GM12878 (cell line): Measurements from ENCODE around the gene LIN7A. TPM values are rescaled to one million over a fixed set of nuclear protein-coding genes. Genes with fewer than 3 reads are reported as not detected.

Experiments
- ATAC-seq: fragments of 200-7000 bp; cut with Tn5 transposase; 3 replicates; pipeline ENCODE4 v1.9.1; 2020; ENCODE audit warnings: mild to moderate bottlenecking, moderate library complexity
- BruUV-seq: library from RNA; stranded (reverse); fragments of 400-500 nt; replicated peaks from 2 replicates; lab custom pipeline; 2021; lab: Mats Ljungman, UMichigan
- CTCF ChIA-PET: fragments of 300-600 bp; sonication (Branson Sonifier 250); formaldehyde crosslinking; extraction: SDS; loops from one replicate; lab custom pipeline; 2021; ENCODE audit warnings: inconsistent platforms; lab: Yijun Ruan, JAX
- POLR2A ChIA-PET: fragments of 350-600 bp; formaldehyde crosslinking; extraction: SDS; loops from one replicate; lab custom pipeline; 2021; ENCODE audit warnings: inconsistent platforms; lab: Charles Lee
- RAD21 ChIA-PET: fragments of 300-600 bp; sonication (Branson Sonifier 250); formaldehyde crosslinking; loops from one replicate; lab custom pipeline; 2023; ENCODE audit warnings: antibody characterized with exemption; ENCODE audit not compliant: unreplicated experiment; lab: Charles Lee
- SMC1A ChIA-PET: fragments of 300-600 bp; sonication (Branson Sonifier 250); formaldehyde crosslinking; loops from one replicate; lab custom pipeline; 2023; ENCODE audit not compliant: unreplicated experiment, uncharacterized antibody; lab: Charles Lee
- DNase-seq: peaks from one replicate; pipeline ENCODE4 v3.0.0-alpha.2; 2011; ENCODE audit warnings: low read depth, low spot score
- FAIRE-seq: peaks from 3 replicates; lab custom pipeline; 2011; peaks lifted over from hg19 to GRCh38; lab: Jason Lieb, UNC
- H2AFZ ChIP-seq: 2 replicates; pipeline ENCODE4 v1.6.0; 2011; ENCODE audit warnings: low read depth, low read length, control low read depth; ENCODE audit not compliant: control insufficient read depth
- H3K27ac ChIP-seq: 2 replicates; pipeline ENCODE4 v1.5.1; 2011; ENCODE audit warnings: control low read depth; ENCODE audit not compliant: control insufficient read depth, insufficient read depth
- H3K27me3 ChIP-seq, 2 experiments: replicated peaks in 1 of 2; 2 replicates each; pipeline versions ENCODE4 v1.6.0 to v1.6.1; 2011; ENCODE audit warnings: low read length in 1 of 2; ENCODE audit not compliant: control insufficient read depth in 2 of 2, insufficient read depth in 2 of 2
- H3K36me3 ChIP-seq, 2 experiments: 2 replicates each; pipeline ENCODE4 v1.5.1; 2011; ENCODE audit warnings: low read length in 1 of 2; ENCODE audit not compliant: control insufficient read depth in 2 of 2, insufficient read depth in 2 of 2
- H3K4me1 ChIP-seq: 2 replicates; pipeline ENCODE4 v1.6.1; 2011; ENCODE audit warnings: mild to moderate bottlenecking, low read length, moderate library complexity, mixed read lengths; ENCODE audit not compliant: control insufficient read depth, insufficient read depth
- H3K4me2 ChIP-seq: 2 replicates; pipeline ENCODE4 v1.6.0; 2011; ENCODE audit warnings: control low read depth; ENCODE audit not compliant: control insufficient read depth, insufficient read depth
- H3K4me3 ChIP-seq: fragments of 200-600 bp; sonication (generic); 2 replicates; pipeline ENCODE4 v1.5.1; 2016
- H3K79me2 ChIP-seq: 2 replicates; pipeline ENCODE4 v1.6.0; 2011; ENCODE audit warnings: low read length; ENCODE audit not compliant: control insufficient read depth, insufficient read depth
- H3K9ac ChIP-seq: 2 replicates; pipeline ENCODE4 v1.8.0; 2011; ENCODE audit warnings: low read length, control low read depth, mixed read lengths; ENCODE audit not compliant: control insufficient read depth, insufficient read depth
- H3K9me3 ChIP-seq: replicated peaks from 3 replicates; pipeline ENCODE4 v1.5.1; 2011; ENCODE audit warnings: mild to moderate bottlenecking, low read length; ENCODE audit not compliant: control insufficient read depth, insufficient read depth
- H4K20me1 ChIP-seq: 2 replicates; pipeline ENCODE4 v1.6.0; 2011; ENCODE audit not compliant: control insufficient read depth, insufficient read depth
- CHD1 ChIP-seq: IDR thresholded peaks from 2 replicates; pipeline ENCODE4 v1.6.1; 2012; ENCODE audit warnings: low read depth, low read length, improper control_type of control experiment
- EP300 ChIP-seq, 2 experiments: fragments of 150-350 bp in 1 of 2; IDR thresholded peaks; 2 replicates each; pipeline ENCODE4 v1.6.1; 2011 to 2012; ENCODE audit warnings: low read depth in 2 of 2, low read length in 2 of 2, borderline replicate concordance in 1 of 2, improper control_type of control experiment in 1 of 2, inconsistent platforms in 1 of 2; ENCODE audit not compliant: control insufficient read depth in 1 of 2
- FOXK2 ChIP-seq: fragments of 450-650 bp; IDR thresholded peaks from 2 replicates; pipeline ENCODE4 v1.6.1; 2017; ENCODE audit warnings: mild to moderate bottlenecking, moderate library complexity
- MEF2A ChIP-seq: IDR thresholded peaks from 2 replicates; pipeline ENCODE4 v1.6.1; 2011; ENCODE audit warnings: low read depth, mild to moderate bottlenecking, low read length, moderate library complexity; ENCODE audit not compliant: insufficient read depth
- MTA3 ChIP-seq: IDR thresholded peaks from 2 replicates; pipeline ENCODE4 v1.6.1; 2012; ENCODE audit warnings: low read length, inconsistent platforms, borderline replicate concordance
- MYC ChIP-seq: IDR thresholded peaks from 2 replicates; pipeline ENCODE4 v1.6.1; 2011; ENCODE audit warnings: mild to moderate bottlenecking, low read length, moderate library complexity, inconsistent platforms; ENCODE audit not compliant: insufficient read depth, insufficient replicate concordance, insufficient read length, severe bottlenecking
- NRF1 ChIP-seq: conservative IDR thresholded peaks from 2 replicates; pipeline ENCODE4 v1.6.1; 2011; ENCODE audit warnings: mild to moderate bottlenecking, low read depth, low read length, improper control_type of control experiment
- SIX5 ChIP-seq: IDR thresholded peaks from 2 replicates; pipeline ENCODE4 v1.6.1; 2011; ENCODE audit warnings: mild to moderate bottlenecking, low read depth, low read length, moderate library complexity; ENCODE audit not compliant: severe bottlenecking
- SMAD1 ChIP-seq: fragments of 450-650 bp; IDR thresholded peaks from 2 replicates; pipeline ENCODE4 v1.6.1; 2018; ENCODE audit warnings: mild to moderate bottlenecking, low read depth; ENCODE audit not compliant: partially characterized antibody
- SPI1 ChIP-seq: IDR thresholded peaks from 2 replicates; pipeline ENCODE4 v1.6.1; 2011; ENCODE audit warnings: low read depth, mild to moderate bottlenecking, low read length, moderate library complexity, borderline replicate concordance; ENCODE audit not compliant: insufficient read depth
- SREBF1 ChIP-seq: IDR thresholded peaks from 2 replicates; pipeline ENCODE4 v1.6.1; 2012; ENCODE audit warnings: mild to moderate bottlenecking, low read length
- SREBF2 ChIP-seq: IDR thresholded peaks from 2 replicates; pipeline ENCODE4 v1.6.1; 2012; ENCODE audit warnings: mild to moderate bottlenecking, low read length
- TAF1 ChIP-seq: IDR thresholded peaks from 2 replicates; pipeline ENCODE4 v1.6.1; 2011; ENCODE audit warnings: mild to moderate bottlenecking, low read depth, low read length, borderline replicate concordance
- TCF7 ChIP-seq: IDR thresholded peaks from 2 replicates; pipeline ENCODE4 v1.6.1; 2014; ENCODE audit warnings: antibody characterized with exemption, borderline replicate concordance
- WGBS: methylation state at CpG from one replicate; pipeline ENCODE4 v1.1.6; 2016; ENCODE audit warnings: low lambda C conversion rate; ENCODE audit not compliant: insufficient replicate concordance, insufficient coverage; ENCODE audit errors: missing lambda C conversion rate; 5-methylcytosine and 5-hydroxymethylcytosine counted together
- in situ Hi-C: fragments of 300-500 bp; cut with MboI; formaldehyde crosslinking; loops from 9 replicates; pipeline ENCODE4 v1.14.3; 2018; ENCODE audit warnings: mixed read lengths
- intact Hi-C: fragments of 100-400 bp; cut with micrococcal nuclease; formaldehyde crosslinking; loops from one replicate; pipeline ENCODE4 v1.14.2; 2022; ENCODE audit not compliant: unreplicated experiment
- polyA plus RNA-seq, 11 experiments: library from polyadenylated mRNA; depleted of rRNA in 4 of 11; unstranded in 6 of 11; stranded (reverse) in 5 of 11; fragments of >200 nt; fragmentation: Nextera tagmentation in 4 of 11; fragmentation: Illumina TruSeq in 1 of 11; extraction: Ambion mirVana in 4 of 11; extraction: Trizol in 1 of 11; gene quantifications; 1 replicate in 1 of 11; 2 replicates in 10 of 11; pipeline versions ENCODE4 v1.2.1 to v1.2.3, GENCODE V29; 2011 to 2016; ENCODE audit warnings: inconsistent platforms in 2 of 11, missing spikeins in 2 of 11, low read depth in 1 of 11
- total RNA-seq, 4 experiments: library from RNA; depleted of rRNA in 3 of 4; stranded (reverse); fragments of >200 nt in 3 of 4; fragmentation: Illumina TruSeq in 1 of 4; extraction: Trizol in 1 of 4; gene quantifications; 2 replicates each; pipeline versions ENCODE4 v1.2.1 to v1.2.3, GENCODE V29; 2013 to 2021
- TF ChIP-seq, protein P1 (sequence below): fragments of 450-650 bp; IDR thresholded peaks from 2 replicates; pipeline ENCODE4 v1.6.1; 2014; ENCODE audit warnings: mild to moderate bottlenecking
- TF ChIP-seq, protein P2 (sequence below): IDR thresholded peaks from 2 replicates; pipeline ENCODE4 v1.6.1; 2012; ENCODE audit warnings: low read length, inconsistent platforms
- TF ChIP-seq, protein P3 (sequence below): IDR thresholded peaks from 2 replicates; pipeline ENCODE4 v1.6.1; 2011; ENCODE audit warnings: borderline replicate concordance, low read depth, mild to moderate bottlenecking, moderate library complexity, low read length; ENCODE audit not compliant: insufficient read depth, poor library complexity, severe bottlenecking

The LIN7A gene
- total and polyA plus RNA-seq, 10 of the 15 experiments (the other 5 are each of a cell fraction or from before 2014, with no cell fraction given): 0.04 to 0.93 (median 0.35) TPM; not detected in 1

DNA sequence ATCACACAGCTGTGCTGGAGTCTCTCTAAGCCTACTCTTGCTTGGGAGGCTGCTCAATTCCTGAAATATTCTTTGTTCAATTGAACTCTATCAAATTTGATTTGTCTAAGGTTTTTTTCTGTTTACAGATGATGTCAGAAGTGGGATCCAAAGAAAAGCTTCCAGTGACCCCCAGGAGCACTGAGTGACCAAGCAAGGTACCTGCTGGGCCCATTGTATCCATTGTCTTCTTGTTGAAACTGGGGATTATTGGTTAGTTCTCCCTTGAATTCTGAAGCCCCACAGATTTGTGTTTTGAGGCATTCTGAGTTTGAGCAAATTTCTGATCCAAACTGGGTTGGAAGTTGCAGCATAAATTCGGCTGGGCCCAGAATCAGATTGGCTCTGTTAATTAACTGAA is 156.4 kb downstream of the LIN7A start:
- in situ Hi-C loops: no loop called here
- POLR2A ChIA-PET: no interaction called here
- 100% methylated on average over 1 of the region's 1 CpG for WGBS

DNA sequence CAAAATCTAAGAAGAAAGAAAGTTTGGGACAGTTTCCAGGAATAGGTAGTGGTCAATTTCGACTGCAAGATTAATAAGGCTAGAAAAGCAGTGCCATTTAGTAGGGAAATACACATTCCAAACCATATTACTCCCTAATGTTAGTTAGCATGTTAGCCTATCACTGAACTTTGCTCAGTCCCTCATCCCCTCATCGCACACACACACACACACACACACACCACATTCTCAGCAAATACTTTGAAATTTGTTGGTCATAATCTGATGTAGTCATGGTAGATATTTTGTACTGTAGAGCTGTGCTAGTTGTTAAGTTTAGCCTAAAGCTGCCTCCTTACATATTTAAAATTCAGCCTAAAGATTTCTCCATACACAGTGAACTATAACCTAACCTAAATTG is 157.0 kb downstream of the LIN7A start:
- H3K27me3 ChIP-seq: no peaks in the 10 kb centered on the region
- intact Hi-C loops: no loop called here
- peaks cover 19% of the 10 kb centered on the region for H3K4me1 ChIP-seq
- no peaks in the 10 kb centered on the region; the same call in none of the 2 replicates for H3K79me2 ChIP-seq
- 32% methylated on average over 2 of the region's 2 CpGs for WGBS
- SMC1A ChIA-PET: interaction anchor here (0.9 to 4.5 kb wide), 6 partner anchors 9 to 58 kb away, joined by 3 to 25 read pairs (median 6); no protein-coding TSS in a partner anchor
- POLR2A ChIA-PET: interaction anchor here (1.0 to 1.1 kb wide), 2 partner anchors 8 to 12 kb away, joined by 3 read pairs; no protein-coding TSS in a partner anchor
- no peak overlapping the region for H3K4me3 ChIP-seq
- RAD21 ChIA-PET: interaction anchor here (0.7 to 5.0 kb wide), 2 partner anchors 11 to 29 kb away, joined by 3 to 26 read pairs; no protein-coding TSS in a partner anchor
- no peak for FAIRE-seq
- H3K27ac ChIP-seq: no peak overlapping the region
- DNase-seq: no peak
- no peak overlapping the region for H3K9ac ChIP-seq
- no peak overlapping the region for H3K4me2 ChIP-seq
- no peak overlapping the region for H2AFZ ChIP-seq
- in situ Hi-C loops: no loop called here
- CTCF ChIA-PET: interaction anchor here (1.2 to 3.7 kb wide), 4 partner anchors 9 to 57 kb away, joined by 3 to 16 read pairs (median 6); no protein-coding TSS in a partner anchor
- peaks cover 13% of the 10 kb centered on the region for H3K9me3 ChIP-seq
- H3K36me3 ChIP-seq: no peaks in the 10 kb centered on the region
- no peaks in the 10 kb centered on the region for H4K20me1 ChIP-seq
- BruUV-seq: no TSS peak
- ATAC-seq: no peak
- no peak for TF ChIP-seq SMAD1
- TF ChIP-seq, protein P1, sequence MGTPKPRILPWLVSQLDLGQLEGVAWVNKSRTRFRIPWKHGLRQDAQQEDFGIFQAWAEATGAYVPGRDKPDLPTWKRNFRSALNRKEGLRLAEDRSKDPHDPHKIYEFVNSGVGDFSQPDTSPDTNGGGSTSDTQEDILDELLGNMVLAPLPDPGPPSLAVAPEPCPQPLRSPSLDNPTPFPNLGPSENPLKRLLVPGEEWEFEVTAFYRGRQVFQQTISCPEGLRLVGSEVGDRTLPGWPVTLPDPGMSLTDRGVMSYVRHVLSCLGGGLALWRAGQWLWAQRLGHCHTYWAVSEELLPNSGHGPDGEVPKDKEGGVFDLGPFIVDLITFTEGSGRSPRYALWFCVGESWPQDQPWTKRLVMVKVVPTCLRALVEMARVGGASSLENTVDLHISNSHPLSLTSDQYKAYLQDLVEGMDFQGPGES: no peak
- no peak for TF ChIP-seq MTA3
- TF ChIP-seq, protein P2, sequence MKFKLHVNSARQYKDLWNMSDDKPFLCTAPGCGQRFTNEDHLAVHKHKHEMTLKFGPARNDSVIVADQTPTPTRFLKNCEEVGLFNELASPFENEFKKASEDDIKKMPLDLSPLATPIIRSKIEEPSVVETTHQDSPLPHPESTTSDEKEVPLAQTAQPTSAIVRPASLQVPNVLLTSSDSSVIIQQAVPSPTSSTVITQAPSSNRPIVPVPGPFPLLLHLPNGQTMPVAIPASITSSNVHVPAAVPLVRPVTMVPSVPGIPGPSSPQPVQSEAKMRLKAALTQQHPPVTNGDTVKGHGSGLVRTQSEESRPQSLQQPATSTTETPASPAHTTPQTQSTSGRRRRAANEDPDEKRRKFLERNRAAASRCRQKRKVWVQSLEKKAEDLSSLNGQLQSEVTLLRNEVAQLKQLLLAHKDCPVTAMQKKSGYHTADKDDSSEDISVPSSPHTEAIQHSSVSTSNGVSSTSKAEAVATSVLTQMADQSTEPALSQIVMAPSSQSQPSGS: no peak
- TF ChIP-seq CHD1: no peak
- TF ChIP-seq, protein P3, sequence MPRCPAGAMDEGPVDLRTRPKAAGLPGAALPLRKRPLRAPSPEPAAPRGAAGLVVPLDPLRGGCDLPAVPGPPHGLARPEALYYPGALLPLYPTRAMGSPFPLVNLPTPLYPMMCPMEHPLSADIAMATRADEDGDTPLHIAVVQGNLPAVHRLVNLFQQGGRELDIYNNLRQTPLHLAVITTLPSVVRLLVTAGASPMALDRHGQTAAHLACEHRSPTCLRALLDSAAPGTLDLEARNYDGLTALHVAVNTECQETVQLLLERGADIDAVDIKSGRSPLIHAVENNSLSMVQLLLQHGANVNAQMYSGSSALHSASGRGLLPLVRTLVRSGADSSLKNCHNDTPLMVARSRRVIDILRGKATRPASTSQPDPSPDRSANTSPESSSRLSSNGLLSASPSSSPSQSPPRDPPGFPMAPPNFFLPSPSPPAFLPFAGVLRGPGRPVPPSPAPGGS: no peak
- no peak for TF ChIP-seq SPI1
- TF ChIP-seq TCF7: no peak
- TF ChIP-seq MEF2A: no peak

More for the DNA sequence above, 156.4 kb downstream of the LIN7A start:
- Histone ChIP-seq H4K20me1 (no peaks in the 10 kb centered on the region), H3K4me3 (no peak overlapping the region), H3K4me2 (no peak overlapping the region), H2AFZ (no peak overlapping the region), H3K27me3 (no peaks in the 10 kb centered on the region), H3K79me2 (no peaks in the 10 kb centered on the region; the same call in none of the 2 replicates), H3K9ac (no peak overlapping the region), H3K9me3 (peaks cover 13% of the 10 kb centered on the region), H3K4me1 (peaks cover 19% of the 10 kb centered on the region), H3K27ac (no peak overlapping the region), H3K36me3 (no peaks in the 10 kb centered on the region)
- no peak for ATAC-seq
- DNase-seq: no peak
- ChIA-PET SMC1A (interaction anchor here (1.1 to 4.5 kb wide), 4 partner anchors 9 to 57 kb away, joined by 3 to 25 read pairs (median 16); no protein-coding TSS in a partner anchor), CTCF (interaction anchor here (2.5 kb wide), 1 partner anchor 56 kb away, joined by 6 read pairs; no protein-coding TSS in a partner anchor), RAD21 (interaction anchor here (0.7 to 5.0 kb wide), 2 partner anchors 11 to 28 kb away, joined by 3 to 26 read pairs; no protein-coding TSS in a partner anchor)
- TF ChIP-seq EP300 (IDR thresholded peaks at IDR 0.05; ENCODE audit: borderline replicate concordance in 1 of 2, control insufficient read depth in 1 of 2, low read depth in 2 of 2, low read length in 2 of 2) (no peak), MYC (no peak), SREBF1 (no peak), SREBF2 (no peak), NRF1 (no peak), SIX5 (no peak), TAF1 (no peak), FOXK2 (no peak)
- no TSS peak for BruUV-seq
- FAIRE-seq: no peak
- intact Hi-C loops: no loop called here
